H1 (cell line): ENCODE data around the gene CDK13. TPM values are rescaled to one million over a fixed set of nuclear protein-coding genes. Genes with fewer than 3 reads are reported as not detected.

ENCODE experiments used
- CTCF ChIA-PET: fragments of 300-600 bp; sonication (Branson Sonifier 250); formaldehyde crosslinking; loops from one replicate; lab custom pipeline; 2021; ENCODE audit not compliant: partially characterized antibody; lab: Charles Lee
- POLR2A ChIA-PET: fragments of 300-600 bp; sonication (Branson Sonifier 250); formaldehyde crosslinking; loops from one replicate; lab custom pipeline; 2021; ENCODE audit warnings: inconsistent platforms; ENCODE audit not compliant: partially characterized antibody; lab: Charles Lee
- DNase-seq, 2 experiments: peaks; one replicate each; pipeline versions ENCODE4 v3.0.0 to v3.0.0-alpha.2; 2010 to 2022; ENCODE audit warnings: low spot score in 2 of 2, low read depth in 1 of 2, mixed read lengths in 1 of 2
- FAIRE-seq: peaks from 2 replicates; lab custom pipeline; 2011; peaks lifted over from hg19 to GRCh38; lab: Jason Lieb, UNC
- H2AFZ ChIP-seq: 2 replicates; pipeline ENCODE4 v1.8.1; 2012; ENCODE audit warnings: low read length, inconsistent platforms
- H2AK5ac ChIP-seq: 2 replicates; pipeline ENCODE4 v1.6.1; 2013; ENCODE audit warnings: low read depth, low read length
- H2BK120ac ChIP-seq: replicated peaks from 2 replicates; pipeline ENCODE3; 2013; ENCODE audit warnings: low read depth, low read length, inconsistent platforms
- H2BK12ac ChIP-seq: 2 replicates; pipeline ENCODE4 v1.6.1; 2013; ENCODE audit warnings: low read depth, low read length
- H2BK15ac ChIP-seq: 2 replicates; pipeline ENCODE4 v1.6.1; 2013; ENCODE audit warnings: low read length
- H2BK20ac ChIP-seq: 2 replicates; pipeline ENCODE4 v1.6.1; 2013; ENCODE audit warnings: low read length
- H2BK5ac ChIP-seq: 2 replicates; pipeline ENCODE4 v1.6.1; 2013; ENCODE audit warnings: low read depth, low read length
- H3K14ac ChIP-seq: 2 replicates; pipeline ENCODE4 v1.6.1; 2013; ENCODE audit warnings: inconsistent platforms; ENCODE audit not compliant: insufficient read length
- H3K18ac ChIP-seq: 2 replicates; pipeline ENCODE4 v1.6.1; 2013; ENCODE audit warnings: low read length; ENCODE audit errors: extremely low read depth
- H3K23ac ChIP-seq: 2 replicates; pipeline ENCODE4 v1.6.1; 2013; ENCODE audit warnings: inconsistent platforms; ENCODE audit not compliant: insufficient read length
- H3K23me2 ChIP-seq: 2 replicates; pipeline ENCODE4 v1.6.1; 2013; ENCODE audit warnings: low read depth, low read length
- H3K27ac ChIP-seq: 2 replicates; pipeline ENCODE4 v1.6.1; 2011; ENCODE audit warnings: low read depth, low read length, inconsistent platforms
- H3K27me3 ChIP-seq, 4 experiments: replicated peaks in 1 of 4; 1 replicate in 1 of 4; 2 replicates in 3 of 4; pipeline versions ENCODE4 v1.6.1 to v1.8.1; 2011 to 2013; ENCODE audit warnings: low read length in 3 of 4, mild to moderate bottlenecking in 3 of 4, inconsistent platforms in 2 of 4, mixed read lengths in 2 of 4, moderate library complexity in 1 of 4; ENCODE audit not compliant: control insufficient read depth in 3 of 4, insufficient read depth in 3 of 4; ENCODE audit errors: extremely low read depth in 1 of 4
- H3K36me3 ChIP-seq, 4 experiments: 2 replicates each; pipeline versions ENCODE4 v1.6.1 to v1.8.1; 2011 to 2013; ENCODE audit warnings: mild to moderate bottlenecking in 4 of 4, low read length in 3 of 4, moderate library complexity in 2 of 4, control low read depth in 1 of 4, inconsistent platforms in 1 of 4; ENCODE audit not compliant: insufficient read depth in 4 of 4, control insufficient read depth in 2 of 4
- H3K4ac ChIP-seq: replicated peaks from 2 replicates; pipeline ENCODE3; 2013; ENCODE audit warnings: low read length, low read depth, mixed read lengths, inconsistent platforms; ENCODE audit not compliant: insufficient read length
- H3K4me1 ChIP-seq, 4 experiments: replicated peaks in 1 of 4; 1 replicate in 1 of 4; 2 replicates in 3 of 4; pipeline versions ENCODE4 v1.6.1 to v1.8.1; 2011 to 2013; ENCODE audit warnings: low read length in 3 of 4, inconsistent platforms in 2 of 4, mixed read lengths in 1 of 4; ENCODE audit not compliant: insufficient read depth in 4 of 4, control insufficient read depth in 3 of 4
- H3K4me2 ChIP-seq, 2 experiments: 2 replicates each; pipeline versions ENCODE4 v1.6.1 to v1.8.1; 2011 to 2013; ENCODE audit warnings: low read depth in 2 of 2, low read length in 2 of 2, control low read depth in 1 of 2, inconsistent platforms in 1 of 2, mild to moderate bottlenecking in 1 of 2; ENCODE audit not compliant: insufficient read depth in 1 of 2
- H3K4me3 ChIP-seq, 4 experiments: fragments of 200-600, 300-600 bp in 1 of 4; sonication (generic), shearing (Covaris generic), sonication (Bioruptor Twin) in 1 of 4; 2 replicates each; pipeline versions ENCODE4 v1.5.1 to v1.8.1; 2011 to 2016; ENCODE audit warnings: low read length in 4 of 4, low read depth in 3 of 4, control low read depth in 2 of 4, inconsistent platforms in 2 of 4, mild to moderate bottlenecking in 2 of 4, mixed read lengths in 1 of 4, moderate library complexity in 1 of 4; ENCODE audit not compliant: insufficient read depth in 2 of 4; ENCODE audit errors: extremely low read depth in 1 of 4
- H3K56ac ChIP-seq: replicated peaks from 2 replicates; pipeline ENCODE3; 2013; ENCODE audit warnings: low read depth, mild to moderate bottlenecking, mixed read lengths, low read length, inconsistent platforms; ENCODE audit not compliant: insufficient read length
- H3K79me1 ChIP-seq: 2 replicates; pipeline ENCODE4 v1.6.1; 2013; ENCODE audit warnings: low read depth, low read length, control low read depth
- H3K79me2 ChIP-seq, 2 experiments: 2 replicates each; pipeline versions ENCODE4 v1.6.1 to v1.8.1; 2012 to 2013; ENCODE audit warnings: low read length in 2 of 2, mild to moderate bottlenecking in 2 of 2, inconsistent platforms in 1 of 2; ENCODE audit not compliant: insufficient read depth in 2 of 2, control insufficient read depth in 1 of 2
- H3K9ac ChIP-seq, 4 experiments: replicated peaks in 1 of 4; 1 replicate in 1 of 4; 2 replicates in 3 of 4; pipeline versions ENCODE4 v1.6.1 to v1.8.1; 2011 to 2013; ENCODE audit warnings: low read depth in 3 of 4, low read length in 3 of 4, control low read depth in 2 of 4, mild to moderate bottlenecking in 2 of 4, moderate library complexity in 2 of 4, inconsistent platforms in 1 of 4; ENCODE audit errors: extremely low read depth in 1 of 4
- H3K9me3 ChIP-seq, 2 experiments: 2 replicates each; pipeline versions ENCODE4 v1.6.1 to v1.8.1; 2012 to 2013; ENCODE audit warnings: mild to moderate bottlenecking in 2 of 2, moderate library complexity in 2 of 2, control low read depth in 1 of 2, inconsistent platforms in 1 of 2, low read depth in 1 of 2, low read length in 1 of 2, mixed read lengths in 1 of 2; ENCODE audit not compliant: insufficient read depth in 2 of 2
- H4K20me1 ChIP-seq, 2 experiments: replicated peaks in 1 of 2; 2 replicates each; pipeline versions ENCODE3 to v1.8.1; 2011 to 2013; ENCODE audit warnings: inconsistent platforms in 2 of 2, low read length in 2 of 2, mild to moderate bottlenecking in 1 of 2; ENCODE audit not compliant: insufficient read depth in 2 of 2, control insufficient read depth in 1 of 2
- H4K5ac ChIP-seq: 2 replicates; pipeline ENCODE4 v1.6.1; 2013; ENCODE audit warnings: low read length, low read depth, mixed read lengths, inconsistent platforms; ENCODE audit not compliant: insufficient read length
- H4K8ac ChIP-seq: 2 replicates; pipeline ENCODE4 v1.8.0; 2013; ENCODE audit warnings: mild to moderate bottlenecking, moderate library complexity, low read length, inconsistent platforms; ENCODE audit not compliant: insufficient read depth; ENCODE audit errors: extremely low read depth
- H4K91ac ChIP-seq: replicated peaks from 2 replicates; pipeline ENCODE3; 2013; ENCODE audit warnings: low read length, mixed read lengths, inconsistent platforms; ENCODE audit not compliant: insufficient read length
- CTBP2 ChIP-seq: IDR thresholded peaks from 2 replicates; pipeline ENCODE4 v1.7.0; 2011; ENCODE audit warnings: borderline replicate concordance, mild to moderate bottlenecking, moderate library complexity, mixed read lengths, low read length; ENCODE audit not compliant: insufficient read depth, insufficient read length
- WGBS, 2 experiments: shearing (Covaris generic) in 1 of 2; methylation state at CpG; one replicate each; pipeline versions ENCODE4 v1.1.6 to v1.1.7; 2013 to 2015; ENCODE audit warnings: low lambda C conversion rate in 2 of 2, mixed read lengths in 2 of 2, inconsistent platforms in 1 of 2, low coverage in 1 of 2, missing lambda C conversion rate in 1 of 2; ENCODE audit not compliant: insufficient replicate concordance in 2 of 2, insufficient coverage in 1 of 2, insufficient read length in 1 of 2; ENCODE audit errors: extremely low coverage in 1 of 2, missing lambda C conversion rate in 1 of 2; 5-methylcytosine and 5-hydroxymethylcytosine counted together
- polyA plus RNA-seq, 7 experiments: library from polyadenylated mRNA; depleted of rRNA in 3 of 7; stranded (reverse) in 5 of 7; unstranded in 2 of 7; fragments of >200 nt in 5 of 7; fragments of 200-250 nt in 2 of 7; gene quantifications; 1 replicate in 5 of 7; 2 replicates in 1 of 7; 4 replicates in 1 of 7; pipeline versions ENCODE4 v1.2.1 to v1.2.3, GENCODE V29; 2011 to 2013; ENCODE audit warnings: missing spikeins in 2 of 7, mixed read lengths in 2 of 7
- total RNA-seq: library from RNA; stranded (reverse); fragmentation: NEBNext Ultra II Directional; extraction: Animal tissue kit (Norgen Biotek cat#: 25700); gene quantifications from 2 replicates; pipeline ENCODE4 v1.2.1, GENCODE V29; 2021

The CDK13 gene
- total and polyA plus RNA-seq, 2 of the 8 experiments (the other 6 are each of a cell fraction or from before 2014, with no cell fraction given), result 22.6 to 49.5 TPM

- Histone ChIP-seq H3K18ac (no peak overlapping the region), H2BK20ac (no peak overlapping the region), H3K4me3 (no peak overlapping the region), H3K14ac (no peak overlapping the region), H2BK5ac (no peak overlapping the region), H3K79me1 (no peaks in the 10 kb centered on the region), H4K5ac (no peak overlapping the region), H2BK120ac (no peak overlapping the region), H2AFZ (no peak overlapping the region), H3K4me1 (no peaks in the 10 kb centered on the region), H3K79me2 (peaks cover 0 to 11% of the 10 kb centered on the region in 2 experiments; a peak in 2 of 4 replicates), H3K9me3 (no peaks in the 10 kb centered on the region), H3K23ac (no peak overlapping the region), H4K20me1 (no peaks in the 10 kb centered on the region), H3K27me3 (no peaks in the 10 kb centered on the region), H3K27ac (no peak overlapping the region), H2BK12ac (no peak overlapping the region), H3K56ac (no peak overlapping the region), H4K8ac (no peak overlapping the region), H3K4me2 (no peak overlapping the region), H2BK15ac (no peak overlapping the region), H3K36me3 (peaks cover 0 to 13% (median 2%) of the 10 kb centered on the region in 4 experiments; a peak in 3 of 8 replicates), H2AK5ac (no peak overlapping the region), H3K9ac (no peak overlapping the region), H4K91ac (no peak overlapping the region), H3K23me2 (no peaks in the 10 kb centered on the region), H3K4ac (no peak overlapping the region)
- 100% methylated on average over 1 of the region's 1 CpG; no CpG with 5 or more reads in 1 of the 2 experiments for WGBS, 2 experiments
- TF ChIP-seq CTBP2, result no peak
- no peak for DNase-seq
- POLR2A ChIA-PET, result no interaction called here
- CTCF ChIA-PET, result interaction anchor here (0.8 to 1.0 kb wide), 2 partner anchors 42 to 76 kb away, joined by 3 read pairs; no protein-coding TSS in a partner anchor
- no peak for FAIRE-seq
These were observed 83.8 kb downstream of the CDK13 start for GRCh38 chr7:40033826-40034225.
